ENCODE results near the gene CELF1.

The CELF1 gene

DNA sequence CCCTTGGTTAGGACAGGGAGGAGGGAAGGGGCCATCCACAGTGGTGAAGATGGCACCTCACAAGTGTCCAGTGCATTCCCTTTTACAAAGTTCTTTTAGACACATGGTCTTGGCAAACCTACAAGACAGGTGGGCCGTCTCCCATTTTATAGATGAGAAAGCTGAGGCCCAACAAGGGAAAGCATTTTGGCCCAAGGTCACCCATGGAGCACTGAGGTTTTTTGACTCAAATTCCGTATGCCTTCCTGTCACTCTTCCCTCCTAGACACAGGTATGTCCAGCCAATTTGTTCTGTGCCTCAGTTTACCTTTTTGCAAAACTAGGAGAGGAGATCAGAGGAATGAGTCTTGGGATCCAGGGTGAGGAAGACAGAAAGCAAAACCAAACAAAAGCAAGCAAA, 40.0 kb upstream of the CELF1 start:
- TF ChIP-seq, protein P1, sequence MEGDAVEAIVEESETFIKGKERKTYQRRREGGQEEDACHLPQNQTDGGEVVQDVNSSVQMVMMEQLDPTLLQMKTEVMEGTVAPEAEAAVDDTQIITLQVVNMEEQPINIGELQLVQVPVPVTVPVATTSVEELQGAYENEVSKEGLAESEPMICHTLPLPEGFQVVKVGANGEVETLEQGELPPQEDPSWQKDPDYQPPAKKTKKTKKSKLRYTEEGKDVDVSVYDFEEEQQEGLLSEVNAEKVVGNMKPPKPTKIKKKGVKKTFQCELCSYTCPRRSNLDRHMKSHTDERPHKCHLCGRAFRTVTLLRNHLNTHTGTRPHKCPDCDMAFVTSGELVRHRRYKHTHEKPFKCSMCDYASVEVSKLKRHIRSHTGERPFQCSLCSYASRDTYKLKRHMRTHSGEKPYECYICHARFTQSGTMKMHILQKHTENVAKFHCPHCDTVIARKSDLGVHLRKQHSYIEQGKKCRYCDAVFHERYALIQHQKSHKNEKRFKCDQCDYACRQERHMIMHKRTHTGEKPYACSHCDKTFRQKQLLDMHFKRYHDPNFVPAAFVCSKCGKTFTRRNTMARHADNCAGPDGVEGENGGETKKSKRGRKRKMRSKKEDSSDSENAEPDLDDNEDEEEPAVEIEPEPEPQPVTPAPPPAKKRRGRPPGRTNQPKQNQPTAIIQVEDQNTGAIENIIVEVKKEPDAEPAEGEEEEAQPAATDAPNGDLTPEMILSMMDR (IDR thresholded peaks at IDR 0.05; ENCODE audit: low read depth, low read length): no peak
- no peak for DNase-seq (ENCODE audit: extremely low read depth, low read depth)

- TF ChIP-seq, protein P1 (IDR thresholded peaks at IDR 0.05; ENCODE audit: low read depth, low read length): no peak
- no peak for DNase-seq (ENCODE audit: extremely low read depth, low read depth)
Measured at GRCh38 chr11:47592251-47592650, 39.3 kb upstream of the CELF1 start.

- TF ChIP-seq, protein P1 (IDR thresholded peaks at IDR 0.05; ENCODE audit: low read depth, low read length): no peak
- DNase-seq (ENCODE audit: extremely low read depth, low read depth): no peak
Measured at GRCh38 chr11:47591764-47592163, 38.8 kb upstream of the CELF1 start.

GRCh38 chr11:47589977-47590861, 37.3 kb upstream of the CELF1 start:
- TF ChIP-seq, protein P1 (IDR thresholded peaks at IDR 0.05; ENCODE audit: low read depth, low read length): no peak
- DNase-seq (ENCODE audit: extremely low read depth, low read depth): no peak

- TF ChIP-seq, protein P1 (IDR thresholded peaks at IDR 0.05; ENCODE audit: low read depth, low read length): no peak
- DNase-seq (ENCODE audit: extremely low read depth, low read depth): no peak
Measured at GRCh38 chr11:47589584-47589976, 36.6 kb upstream of the CELF1 start.

DNA sequence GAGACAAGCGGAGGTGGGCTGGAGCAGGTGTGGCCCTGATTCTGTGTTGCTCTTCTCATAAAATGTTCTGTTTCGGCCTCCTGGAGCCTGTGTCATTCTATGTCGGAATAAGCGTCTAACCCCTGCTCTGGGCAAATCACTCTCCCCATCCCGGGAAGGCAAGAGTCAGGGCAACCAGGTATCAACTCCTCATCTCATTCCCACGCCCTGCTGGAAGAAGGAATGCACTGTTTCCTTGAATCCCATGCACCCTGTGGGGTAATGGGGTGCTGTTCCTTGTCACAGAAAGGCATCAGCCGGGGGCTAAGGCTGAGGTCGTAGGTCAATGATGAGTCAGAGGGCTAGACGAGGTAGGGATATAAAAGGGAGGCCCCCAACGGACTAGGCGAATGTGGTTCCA, 36.2 kb upstream of the CELF1 start:
- no peak for DNase-seq (ENCODE audit: extremely low read depth, low read depth)
- TF ChIP-seq, protein P1 (IDR thresholded peaks at IDR 0.05; ENCODE audit: low read depth, low read length): no peak

DNA sequence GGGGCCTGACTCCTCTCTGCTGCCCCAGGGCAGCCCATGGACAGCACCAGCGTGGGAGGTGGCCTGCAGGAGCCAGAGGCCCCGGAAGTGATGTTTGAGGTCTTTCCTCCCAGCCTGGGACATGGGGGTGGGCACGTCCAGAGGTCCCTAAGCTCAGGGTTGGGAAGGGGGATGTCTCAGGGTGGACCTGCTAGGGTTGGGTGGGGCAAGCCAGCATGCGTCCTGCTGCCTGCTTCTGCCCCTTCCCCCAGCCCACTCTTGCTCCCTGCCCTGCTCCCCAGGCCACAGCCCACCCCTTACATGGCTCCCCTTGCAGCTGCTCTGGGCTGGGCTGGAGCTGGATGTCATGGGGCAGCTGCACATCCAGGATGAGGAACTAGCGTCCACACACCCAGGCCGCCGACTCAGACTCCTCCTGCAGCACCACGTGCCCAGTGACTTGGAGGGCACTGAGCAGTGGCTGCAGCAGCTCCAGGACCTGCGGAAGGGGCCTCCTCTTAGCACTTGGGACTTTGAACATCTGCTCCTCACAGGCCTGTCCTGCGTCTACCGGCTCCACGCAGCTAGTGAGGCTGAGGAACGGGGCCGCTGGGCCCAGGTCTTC, 34.9 kb upstream of the CELF1 start:
- no peak for DNase-seq (ENCODE audit: extremely low read depth, low read depth)
- TF ChIP-seq, protein P1 (IDR thresholded peaks at IDR 0.05; ENCODE audit: low read depth, low read length): no peak
